Body of pancreas (tissue), 4 donors: ENCODE results near the gene HMG20B.

ENCODE experiments used
- POLR2A ChIP-seq, 3 donors: fragments of 450-650 bp; IDR thresholded peaks; one replicate each; pipeline ENCODE4 v1.6.1; 2016; ENCODE audit warnings: antibody characterized with exemption in 3 of 3, mild to moderate bottlenecking in 2 of 3
- TF ChIP-seq, protein P1 (sequence below), 7 experiments: fragments of 450-650 bp in 4 of 7; fragments of 200-600 bp in 3 of 7; sonication (generic) in 3 of 7; IDR thresholded peaks; one replicate each; pipeline ENCODE4 v1.5.1; 2016 to 2019; ENCODE audit warnings: antibody characterized with exemption in 7 of 7

DNA sequence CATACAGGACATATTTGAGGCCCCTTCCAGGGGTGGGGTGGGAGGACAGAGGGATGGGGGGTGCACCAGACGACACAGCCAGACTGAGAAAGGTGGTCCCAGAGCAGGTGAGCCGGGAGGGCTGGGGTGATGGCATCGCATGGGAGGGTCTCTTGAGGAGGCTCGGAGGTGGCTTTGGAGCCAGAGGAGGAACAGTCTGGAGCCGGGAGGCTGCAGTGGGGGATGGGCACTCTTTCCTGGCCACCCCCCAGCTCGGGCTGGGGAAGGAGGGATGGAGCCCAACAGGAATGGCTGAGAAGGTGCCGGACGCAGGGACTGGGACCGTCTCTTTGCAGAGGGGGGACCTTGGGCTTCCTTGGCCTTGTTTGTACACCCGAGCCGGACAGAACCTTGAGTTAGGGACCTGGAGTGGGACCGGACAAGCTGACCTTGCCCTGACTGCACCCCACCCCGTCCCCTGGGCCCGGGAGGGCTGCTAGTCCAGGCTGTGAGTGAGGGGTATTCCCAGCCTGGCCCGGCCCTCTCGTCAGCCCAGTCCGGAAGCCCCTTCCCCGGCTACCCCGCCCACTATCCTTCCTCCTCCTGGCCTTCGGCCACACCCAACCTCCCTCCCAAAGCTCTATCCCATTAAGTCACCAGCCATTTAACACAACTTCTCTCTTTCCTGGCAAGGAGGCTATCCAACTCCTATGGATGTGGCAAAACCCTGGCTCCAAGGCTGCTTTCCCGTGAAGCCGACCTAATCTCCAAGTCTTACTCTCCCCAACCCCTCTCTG, 34.7 kb downstream of the HMG20B start:
- TF ChIP-seq, protein P1, sequence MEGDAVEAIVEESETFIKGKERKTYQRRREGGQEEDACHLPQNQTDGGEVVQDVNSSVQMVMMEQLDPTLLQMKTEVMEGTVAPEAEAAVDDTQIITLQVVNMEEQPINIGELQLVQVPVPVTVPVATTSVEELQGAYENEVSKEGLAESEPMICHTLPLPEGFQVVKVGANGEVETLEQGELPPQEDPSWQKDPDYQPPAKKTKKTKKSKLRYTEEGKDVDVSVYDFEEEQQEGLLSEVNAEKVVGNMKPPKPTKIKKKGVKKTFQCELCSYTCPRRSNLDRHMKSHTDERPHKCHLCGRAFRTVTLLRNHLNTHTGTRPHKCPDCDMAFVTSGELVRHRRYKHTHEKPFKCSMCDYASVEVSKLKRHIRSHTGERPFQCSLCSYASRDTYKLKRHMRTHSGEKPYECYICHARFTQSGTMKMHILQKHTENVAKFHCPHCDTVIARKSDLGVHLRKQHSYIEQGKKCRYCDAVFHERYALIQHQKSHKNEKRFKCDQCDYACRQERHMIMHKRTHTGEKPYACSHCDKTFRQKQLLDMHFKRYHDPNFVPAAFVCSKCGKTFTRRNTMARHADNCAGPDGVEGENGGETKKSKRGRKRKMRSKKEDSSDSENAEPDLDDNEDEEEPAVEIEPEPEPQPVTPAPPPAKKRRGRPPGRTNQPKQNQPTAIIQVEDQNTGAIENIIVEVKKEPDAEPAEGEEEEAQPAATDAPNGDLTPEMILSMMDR (IDR thresholded peaks at IDR 0.05): no peak
- no peak for TF ChIP-seq POLR2A (IDR thresholded peaks at IDR 0.05)
